Lung (tissue), 16 donors: ENCODE results near the gene FLACC1. TPM values are rescaled to one million over a fixed set of nuclear protein-coding genes. Genes with fewer than 3 reads are reported as not detected.

Experiments used
- ATAC-seq: fragments of 200-7000 bp; cut with Tn5 transposase; one replicate; pipeline ENCODE4 v1.9.1; 2020; ENCODE audit warnings: moderate number of reproducible peaks; ENCODE audit not compliant: insufficient read depth, low FRiP score
- DNase-seq, 3 donors: peaks; one replicate each; pipeline ENCODE4 v3.0.0-alpha.2; 2013 to 2017
- H3K27ac ChIP-seq, 2 donors: one replicate each; pipeline ENCODE4 v1.5.1; 2013; ENCODE audit warnings: mild to moderate bottlenecking in 2 of 2, moderate library complexity in 2 of 2, control low read depth in 1 of 2, inconsistent platforms in 1 of 2, low read depth in 1 of 2, low read length in 1 of 2
- H3K27me3 ChIP-seq, 3 donors: one replicate each; pipeline ENCODE4 v1.5.1; 2013; ENCODE audit warnings: low read length in 2 of 3; ENCODE audit not compliant: control insufficient read depth in 3 of 3, insufficient read depth in 3 of 3
- H3K36me3 ChIP-seq, 4 donors: one replicate each; pipeline ENCODE4 v1.5.1; 2013; ENCODE audit warnings: low read length in 4 of 4, mild to moderate bottlenecking in 1 of 4, moderate library complexity in 1 of 4; ENCODE audit not compliant: control insufficient read depth in 4 of 4, insufficient read depth in 4 of 4
- H3K4me1 ChIP-seq, 5 donors: one replicate each; pipeline ENCODE4 v1.5.1; 2013; ENCODE audit warnings: low read length in 5 of 5, mild to moderate bottlenecking in 2 of 5, moderate library complexity in 1 of 5; ENCODE audit not compliant: control insufficient read depth in 5 of 5, insufficient read depth in 5 of 5
- H3K4me3 ChIP-seq: one replicate; pipeline ENCODE4 v1.5.1; 2013; ENCODE audit warnings: mild to moderate bottlenecking, control low read depth, moderate library complexity
- H3K9ac ChIP-seq, 2 donors: one replicate each; pipeline ENCODE4 v1.5.1; 2013; ENCODE audit warnings: low read length in 2 of 2, control low read depth in 1 of 2; ENCODE audit not compliant: insufficient read depth in 1 of 2
- H3K9me3 ChIP-seq, 4 donors: one replicate each; pipeline ENCODE4 v1.5.1; 2013; ENCODE audit warnings: low read length in 3 of 4, mild to moderate bottlenecking in 1 of 4, moderate library complexity in 1 of 4; ENCODE audit not compliant: control insufficient read depth in 4 of 4, insufficient read depth in 3 of 4
- CTCF ChIP-seq: IDR thresholded peaks from 2 replicates; pipeline ENCODE4 v1.5.1; 2012; ENCODE audit warnings: mild to moderate bottlenecking; ENCODE audit errors: control extremely low read depth, extremely low read depth
- WGBS, 2 donors: extraction: QIAGEN DNeasy Blood & Tissue Kit; methylation state at CpG; one replicate each; pipeline ENCODE4 v1.1.7; 2013; 5-methylcytosine and 5-hydroxymethylcytosine counted together
- long read RNA-seq, 5 donors: transcript quantifications; one replicate each; lab custom pipeline, GENCODE V29; 2026
- polyA plus RNA-seq, 2 donors: library from polyadenylated mRNA; stranded (reverse); fragments of 200-250 nt; gene quantifications; one replicate each; pipeline ENCODE4 v1.2.1, GENCODE V29; 2013
- total RNA-seq, 2 donors: library from RNA; depleted of rRNA in 1 of 2; stranded (reverse); fragments of >200 nt in 1 of 2; gene quantifications; one replicate each; pipeline ENCODE4 v1.2.1, GENCODE V29; 2014 to 2021
- donor health status: control.
- donor health status: control.
- donor health status: Bipolar disorder and iron deficiency.
- donor health status: healthy.
- donor health status: DM: yes; HTN: yes; CAD: no.

Gene FLACC1
- total RNA-seq: 1 to 10 TPM; 8.0 to 8.6 TPM
- 1 to 10 TPM; 1.0 to 1.9 TPM for polyA plus RNA-seq
- long read RNA-seq, donor 1: 0 reads
- long read RNA-seq, donor 2: 0 reads
- long read RNA-seq, donor 3: 0 reads
- long read RNA-seq, donor 4: 0 reads
- long read RNA-seq, donor 5: 0 reads

- 49 to 73% methylated on average over 1 of the region's 1 CpG for WGBS, 2 donors
- peak; percentile 81 for ATAC-seq
- H3K36me3 ChIP-seq: peaks cover 0 to 7% (median 6%) of the 10 kb centered on the region in 4 donors
- no peaks in the 10 kb centered on the region for H3K27me3 ChIP-seq
- no peak for TF ChIP-seq CTCF
- DNase-seq: peak; percentile 76 to 93 (median 91)
- no peaks in the 10 kb centered on the region for H3K9me3 ChIP-seq
- no peak within 1 kb of the TSS for H3K4me3 ChIP-seq
- H3K27ac ChIP-seq: peak within 1 kb of the TSS in 1 of 2 donors; percentile 79
- H3K9ac ChIP-seq: peak within 1 kb of the TSS in 1 of 2 donors; percentile 38
- H3K4me1 ChIP-seq: peaks cover 0 to 5% (median 2%) of the 10 kb centered on the region in 5 donors
Observed at GRCh38 chr2:201357221-201357620, at the start of gene FLACC1. FLACC1 (minus strand) TSS chr2:201357345; CDS start chr2:201351404, 5,941 bp downstream.

GRCh38 chr2:201406077-201406662, 49.0 kb upstream of the FLACC1 start:
- Histone ChIP-seq H3K4me1 (peaks cover 1 to 72% (median 21%) of the 10 kb centered on the region in 5 donors), H3K36me3 (peaks cover 0 to 7% (median 2%) of the 10 kb centered on the region in 4 donors), H3K27me3 (no peaks in the 10 kb centered on the region), H3K9me3 (no peaks in the 10 kb centered on the region), H3K9ac (no peak overlapping the region), H3K27ac (peak overlapping the region in 1 of 2 donors; percentile 53), H3K4me3 (no peak overlapping the region)
- DNase-seq: peak; percentile 48 to 98 (median 96)
- no peak for ATAC-seq
- TF ChIP-seq CTCF: no peak
- 22 to 24% methylated on average over 3 of the region's 3 CpGs for WGBS, 2 donors

GRCh38 chr2:201404699-201405280, 47.6 kb upstream of the FLACC1 start:
- H3K4me3 ChIP-seq: no peak overlapping the region
- H3K36me3 ChIP-seq: no peaks in the 10 kb centered on the region
- ATAC-seq: no peak
- H3K4me1 ChIP-seq: peaks cover 1 to 72% (median 23%) of the 10 kb centered on the region in 5 donors
- H3K9me3 ChIP-seq: no peaks in the 10 kb centered on the region
- no peak for TF ChIP-seq CTCF
- H3K27ac ChIP-seq: peak overlapping the region in 1 of 2 donors; percentile 10
- no peaks in the 10 kb centered on the region for H3K27me3 ChIP-seq
- no peak overlapping the region for H3K9ac ChIP-seq
- no peak for DNase-seq
- WGBS, 2 donors: 54 to 74% methylated on average over 3 of the region's 3 CpGs
